ENCODE measurements around the gene LSR. TPM values are rescaled to one million over a fixed set of nuclear protein-coding genes. Genes with fewer than 3 reads are reported as not detected.

The LSR gene
- total RNA-seq, 4 donors from 2014 or later, result 36.5 to 85.3 (median 61.8) TPM

GRCh38 chr19:35223862-35224505 is 24.8 kb upstream of the LSR start:
- DNase-seq, result no peak
- no peaks in the 10 kb centered on the region for H3K36me3 ChIP-seq
- no peak for TF ChIP-seq POLR2A (IDR thresholded peaks at IDR 0.05)
- TF ChIP-seq, protein P1, sequence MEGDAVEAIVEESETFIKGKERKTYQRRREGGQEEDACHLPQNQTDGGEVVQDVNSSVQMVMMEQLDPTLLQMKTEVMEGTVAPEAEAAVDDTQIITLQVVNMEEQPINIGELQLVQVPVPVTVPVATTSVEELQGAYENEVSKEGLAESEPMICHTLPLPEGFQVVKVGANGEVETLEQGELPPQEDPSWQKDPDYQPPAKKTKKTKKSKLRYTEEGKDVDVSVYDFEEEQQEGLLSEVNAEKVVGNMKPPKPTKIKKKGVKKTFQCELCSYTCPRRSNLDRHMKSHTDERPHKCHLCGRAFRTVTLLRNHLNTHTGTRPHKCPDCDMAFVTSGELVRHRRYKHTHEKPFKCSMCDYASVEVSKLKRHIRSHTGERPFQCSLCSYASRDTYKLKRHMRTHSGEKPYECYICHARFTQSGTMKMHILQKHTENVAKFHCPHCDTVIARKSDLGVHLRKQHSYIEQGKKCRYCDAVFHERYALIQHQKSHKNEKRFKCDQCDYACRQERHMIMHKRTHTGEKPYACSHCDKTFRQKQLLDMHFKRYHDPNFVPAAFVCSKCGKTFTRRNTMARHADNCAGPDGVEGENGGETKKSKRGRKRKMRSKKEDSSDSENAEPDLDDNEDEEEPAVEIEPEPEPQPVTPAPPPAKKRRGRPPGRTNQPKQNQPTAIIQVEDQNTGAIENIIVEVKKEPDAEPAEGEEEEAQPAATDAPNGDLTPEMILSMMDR (IDR thresholded peaks at IDR 0.05), result no peak
- H3K4me1 ChIP-seq, result peaks cover 0 to 2% of the 10 kb centered on the region in 2 donors
- no peaks in the 10 kb centered on the region for H3K27me3 ChIP-seq
- WGBS, 2 donors, result 62 to 85% methylated on average over 4 of the region's 4 CpGs
- intact Hi-C loops (cut with DNase I), result no loop called here
- H3K4me3 ChIP-seq (replicated peaks in 1 of 3), result no peak overlapping the region
- H3K9me3 ChIP-seq, result no peaks in the 10 kb centered on the region
- no peak overlapping the region for H3K27ac ChIP-seq

- H3K36me3 ChIP-seq, result no peaks in the 10 kb centered on the region
- H3K9me3 ChIP-seq, result no peaks in the 10 kb centered on the region
- H3K4me3 ChIP-seq (replicated peaks in 1 of 3), result no peak overlapping the region
- 63 to 64% methylated on average over 14 to 23 of the region's 41 CpGs for WGBS, 2 donors
- no peaks in the 10 kb centered on the region for H3K27me3 ChIP-seq
- DNase-seq, result no peak
- no peak overlapping the region for H3K27ac ChIP-seq
- no peak for TF ChIP-seq POLR2A (IDR thresholded peaks at IDR 0.05)
- TF ChIP-seq, protein P1 (IDR thresholded peaks at IDR 0.05), result no peak
- intact Hi-C loops (cut with DNase I), result no loop called here
- H3K4me1 ChIP-seq, result peaks cover 0 to 2% of the 10 kb centered on the region in 2 donors
These were observed 23.9 kb upstream of the LSR start for GRCh38 chr19:35224681-35225571.

- H3K9me3 ChIP-seq, result no peaks in the 10 kb centered on the region
- H3K27ac ChIP-seq, result no peak overlapping the region
- no peak overlapping the region for H3K4me3 ChIP-seq (replicated peaks in 1 of 3)
- TF ChIP-seq, protein P1 (IDR thresholded peaks at IDR 0.05), result no peak
- TF ChIP-seq POLR2A (IDR thresholded peaks at IDR 0.05), result no peak
- H3K36me3 ChIP-seq, result no peaks in the 10 kb centered on the region
- intact Hi-C loops (cut with DNase I), result no loop called here
- H3K27me3 ChIP-seq, result no peaks in the 10 kb centered on the region
- WGBS, 2 donors, result 88 to 94% methylated on average over 6 of the region's 6 CpGs
- H3K4me1 ChIP-seq, result peaks cover 0 to 2% of the 10 kb centered on the region in 2 donors
- no peak for DNase-seq
These were observed 22.9 kb upstream of the LSR start for GRCh38 chr19:35225951-35226350.

- Histone ChIP-seq H3K4me1 (peaks cover 0 to 2% of the 10 kb centered on the region in 2 donors), H3K4me3 (replicated peaks in 1 of 3) (no peak overlapping the region), H3K27ac (no peak overlapping the region), H3K9me3 (no peaks in the 10 kb centered on the region), H3K27me3 (no peaks in the 10 kb centered on the region), H3K36me3 (no peaks in the 10 kb centered on the region)
- no peak for TF ChIP-seq POLR2A (IDR thresholded peaks at IDR 0.05)
- TF ChIP-seq, protein P1 (IDR thresholded peaks at IDR 0.05), result no peak
- 91 to 98% methylated on average over 5 of the region's 5 CpGs for WGBS, 2 donors
- intact Hi-C loops (cut with DNase I), result no loop called here
- DNase-seq, result no peak
These were observed 22.1 kb upstream of the LSR start for GRCh38 chr19:35226748-35227147.
